ENCODE results near the gene IL17RB.
A peak's percentile ranks its signal among the peaks of the same experiment; 100 is the strongest.

Gene IL17RB

DNA sequence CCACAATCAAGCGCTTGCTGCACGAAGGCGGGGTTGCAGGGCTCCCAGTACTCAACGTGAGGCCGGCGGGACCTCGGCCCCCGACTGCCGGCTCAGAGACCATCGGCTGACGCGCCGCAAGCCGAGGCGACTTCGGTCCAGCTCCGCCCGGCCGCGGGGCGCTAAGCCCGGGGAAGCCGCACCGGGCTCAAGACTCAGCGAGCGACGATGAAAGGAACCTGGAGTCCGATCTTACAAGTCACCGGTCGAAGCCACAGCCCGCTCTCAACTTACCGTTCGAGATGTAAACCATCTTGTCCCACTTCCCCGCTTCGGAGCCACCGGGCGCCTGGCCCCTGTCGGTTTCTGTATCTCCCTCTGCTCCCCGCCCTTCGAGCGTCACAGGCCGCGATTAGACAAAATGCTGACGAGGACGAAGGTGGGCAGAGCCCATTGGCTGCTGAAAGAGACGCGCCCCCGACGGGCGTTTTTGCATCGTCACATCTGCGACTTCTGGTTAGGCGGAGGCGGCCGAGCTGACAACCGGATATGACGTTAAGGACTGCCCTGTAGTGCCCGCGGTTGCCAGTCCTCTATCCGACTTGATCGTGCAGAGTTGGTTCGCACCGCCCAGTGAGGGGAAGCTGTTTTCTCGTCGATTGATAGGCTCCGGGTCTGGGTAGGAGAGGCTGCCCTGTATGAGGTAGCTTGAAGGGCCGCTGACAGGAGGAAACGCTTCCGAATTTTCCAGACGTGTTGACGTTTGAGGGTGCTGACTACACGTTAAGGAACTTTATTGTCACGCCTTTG lies 45.3 kb downstream of the IL17RB start, which contains the start of gene SELENOK:
SELENOK (minus strand) TSS at position 363 of the 789 bp plus-strand sequence.
- intact Hi-C loops (cut with DNase I), result loop anchor here (1.0 kb wide), 1 partner anchor 9 kb away; the partner anchor contains the start of gene ACTR8
- DNase-seq, result peak; percentile 97 to 100 (median 99)

DNA sequence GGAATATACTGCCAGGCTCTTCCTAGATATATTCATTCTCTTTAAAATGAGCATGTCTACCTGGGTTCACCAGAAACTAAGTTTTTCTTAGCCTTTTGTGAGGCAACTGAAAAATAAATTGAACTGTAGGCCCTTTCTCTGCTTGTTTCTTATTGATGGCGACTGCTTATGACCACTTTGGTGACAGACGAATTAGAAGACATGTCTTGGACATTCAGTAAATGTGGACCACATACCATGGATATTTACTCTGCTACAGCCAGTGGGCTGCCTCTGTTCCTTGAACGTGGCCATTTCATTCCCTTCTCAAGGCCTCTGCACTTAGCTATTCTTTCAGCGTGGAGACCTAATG lies 45.9 kb downstream of the IL17RB start:
- intact Hi-C loops (cut with DNase I), result no loop called here
- no peak for DNase-seq

DNA sequence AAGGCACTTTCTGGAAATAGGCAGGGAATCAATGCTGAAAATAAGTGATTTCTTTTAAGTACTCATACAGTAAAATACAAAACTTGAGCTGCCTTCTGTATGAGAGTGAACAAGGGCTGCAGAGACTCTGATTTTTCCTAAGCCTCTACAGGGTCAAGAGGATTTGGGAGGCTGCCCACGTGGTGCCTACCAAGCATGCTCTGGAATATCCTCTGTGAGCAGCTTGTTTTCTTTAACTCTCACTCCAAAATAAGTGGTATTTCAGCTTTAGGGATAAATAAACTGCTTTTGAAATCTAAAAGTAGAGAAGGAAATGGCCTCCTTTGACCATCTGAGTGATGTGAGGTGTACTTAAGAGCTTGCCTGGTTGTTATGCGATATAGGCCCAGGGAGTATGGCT lies 53.4 kb downstream of the IL17RB start:
- DNase-seq, result no peak
- intact Hi-C loops (cut with DNase I), result no loop called here

DNA sequence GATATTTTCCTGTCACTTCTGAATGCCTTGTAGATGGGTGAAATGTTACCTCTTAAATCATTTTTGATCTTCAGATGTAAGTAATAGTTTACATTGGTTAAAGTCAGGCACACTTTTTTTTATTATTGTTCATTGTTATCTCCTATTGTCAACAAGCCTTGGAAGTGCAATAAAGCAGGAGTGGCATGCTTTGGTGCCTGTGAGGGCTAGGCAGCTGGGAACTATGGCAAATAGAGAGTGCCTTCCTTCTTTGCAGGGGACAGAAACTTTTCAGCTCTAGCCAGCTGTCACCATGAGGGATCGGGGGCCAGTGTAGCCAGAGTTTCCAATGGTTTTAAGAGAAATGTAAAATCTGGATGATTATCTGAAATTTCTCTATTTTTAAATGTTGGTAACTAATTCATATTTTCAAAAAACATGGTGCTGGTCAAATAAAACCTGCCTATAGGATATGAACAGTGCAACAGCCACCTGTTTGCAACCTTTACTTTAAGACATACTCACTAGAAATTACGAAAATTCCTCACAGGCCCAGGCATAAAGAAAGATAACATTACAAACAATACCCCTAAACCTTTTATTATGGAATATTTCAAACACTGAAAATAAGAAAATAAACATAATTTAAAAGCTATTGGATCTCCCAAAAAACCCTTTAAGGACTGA lies 54.4 kb downstream of the IL17RB start:
- DNase-seq, result no peak
- intact Hi-C loops (cut with DNase I), result no loop called here

DNA sequence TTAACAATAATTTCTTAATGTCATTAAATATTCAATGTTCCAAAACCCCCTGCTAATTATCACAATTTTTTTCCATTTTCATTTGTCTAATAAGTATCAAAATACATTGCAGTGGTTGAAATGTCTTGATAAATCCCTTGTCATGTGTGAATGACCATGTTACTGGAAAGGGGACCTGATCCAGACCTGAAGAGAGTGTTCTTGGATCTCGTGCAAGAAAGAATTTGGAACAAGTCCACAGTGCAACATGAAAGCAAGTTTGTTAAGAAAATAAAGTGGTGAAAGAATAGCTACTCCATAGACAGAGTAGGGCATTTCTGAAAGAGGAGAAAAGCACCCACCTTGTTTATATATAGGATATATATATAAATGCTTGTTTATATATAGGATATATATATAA lies 55.7 kb downstream of the IL17RB start:
- DNase-seq, result no peak
- intact Hi-C loops (cut with DNase I), result no loop called here

DNA sequence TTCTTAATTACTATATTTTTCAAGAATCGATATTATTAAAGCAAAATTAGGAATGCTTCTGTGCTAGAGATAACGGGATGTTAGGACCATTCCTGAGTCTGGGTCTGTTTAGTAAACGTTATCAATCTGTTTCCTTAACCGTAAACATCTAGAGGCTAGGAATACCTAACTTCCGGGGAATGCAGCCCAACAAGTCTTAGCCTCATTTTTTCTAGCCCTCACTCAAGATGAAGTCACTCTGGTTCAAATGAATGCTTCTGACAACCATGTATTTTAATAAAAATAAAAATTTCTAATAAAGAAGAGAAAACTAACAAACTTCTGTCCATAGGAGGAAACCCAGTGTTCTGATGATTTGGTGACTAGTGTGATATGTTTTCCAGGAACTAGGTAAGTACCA lies 56.3 kb downstream of the IL17RB start:
- intact Hi-C loops (cut with DNase I), result no loop called here
- DNase-seq, result no peak

DNA sequence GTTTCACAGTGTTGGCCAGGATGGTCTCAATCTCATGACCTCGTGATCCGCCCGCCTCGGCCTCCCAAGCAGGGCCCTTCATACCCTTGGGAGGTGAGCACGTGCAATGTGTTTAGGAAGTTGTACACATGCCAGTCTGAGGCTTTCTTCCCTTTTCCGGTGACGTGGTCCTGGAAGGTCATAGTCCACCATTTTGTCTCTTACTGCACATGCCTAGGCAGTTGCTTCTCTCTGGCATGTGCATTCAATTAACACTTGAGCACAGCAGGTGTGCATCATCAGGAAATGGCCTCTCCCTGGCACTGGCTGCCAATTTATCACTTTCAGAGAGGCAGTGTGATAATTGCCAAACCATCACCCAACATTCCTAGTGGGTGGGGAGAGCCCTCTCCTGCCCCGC lies 67.0 kb downstream of the IL17RB start:
- no peak for DNase-seq
- intact Hi-C loops (cut with DNase I), result no loop called here
